ENCODE data around the gene DHRSX.

GRCh38 chrX:2261831-2262667 is 238.7 kb downstream of the DHRSX start:
- TF ChIP-seq POLR2AphosphoS5 (IDR thresholded peaks at IDR 0.05; ENCODE audit: borderline replicate concordance, low read depth, low read length) (no peak), EZH2 (IDR thresholded peaks at IDR 0.05) (no peak), FOXP2 (optimal IDR thresholded peaks at IDR 0.05; ENCODE audit: control extremely low read depth, extremely low read length, insufficient read depth) (no peak)

All from SK-N-MC (cell line).